ENCODE results near the gene SCAI. TPM values are rescaled to one million over a fixed set of nuclear protein-coding genes. Genes with fewer than 3 reads are reported as not detected.
"Not testable (repeated sequence)": the region's sequence is repeated elsewhere in the genome, so short reads cannot be mapped to it uniquely, and the experiment has no call there.

The SCAI gene
- total and polyA plus RNA-seq, 9 of the 15 experiments (the other 6 are each of a cell fraction or from before 2014, with no cell fraction given): 0.70 to 12.4 (median 4.2) TPM

- 0 out of 4 replicates have a peak, but pooled peaks of 1 of the 2 experiments have one; percentile 15 for TF ChIP-seq ZMIZ1 (IDR thresholded peaks at IDR 0.05; ENCODE audit: low read depth in 2 of 2, low read length in 2 of 2)
- no peak for TF ChIP-seq SOX6 (IDR thresholded peaks at IDR 0.05)
- TF ChIP-seq CCAR2 (IDR thresholded peaks at IDR 0.05; ENCODE audit: low read depth, low read length): no peak
- no peak for TF ChIP-seq MBD2 (IDR thresholded peaks at IDR 0.05; ENCODE audit: borderline replicate concordance, low read depth)
Observed at GRCh38 chr9:124968238-124968637, 175.1 kb downstream of the SCAI start (continued).

- H3K9me1 ChIP-seq (ENCODE audit: control insufficient read depth, insufficient read depth, low read length); H3K79me2 ChIP-seq (ENCODE audit: control insufficient read depth, insufficient read depth, low read length); DNase-seq (ENCODE audit: extremely low read depth in 1 of 4, low spot score in 3 of 4); H3K9ac ChIP-seq (ENCODE audit: insufficient read depth in 1 of 2, low read depth in 2 of 2, low read length in 2 of 2); H2AFZ ChIP-seq (ENCODE audit: low read depth, low read length); H3K4me2 ChIP-seq (ENCODE audit: insufficient read depth, low read length); CTCF ChIA-PET (ENCODE audit: low intra/inter-chr PET ratio); H3K9me3 ChIP-seq (replicated peaks; ENCODE audit: control insufficient read depth, insufficient read depth, low read depth, low read length); FAIRE-seq; H3K4me3 ChIP-seq; H3K27me3 ChIP-seq (ENCODE audit: control insufficient read depth in 2 of 2, insufficient read depth in 2 of 2, low read length in 2 of 2); H4K20me1 ChIP-seq (replicated peaks; ENCODE audit: control insufficient read depth, insufficient read depth, low read length); BruUV-seq (replicated peaks); in situ Hi-C loops (cut with MboI); TF ChIP-seq NR2C2 (CRISPR knock-in tag; IDR thresholded peaks at IDR 0.05): not testable (repeated sequence)
- Histone ChIP-seq H3K36me3 (ENCODE audit: control insufficient read depth, insufficient read depth, low read length) (peaks cover 11% of the 10 kb centered on the region), H3K27ac (ENCODE audit: extremely low read depth, low read depth, low read length) (peak overlapping the region; percentile 55), H3K4me1 (replicated peaks in 1 of 2; ENCODE audit: control insufficient read depth in 2 of 2, insufficient read depth in 2 of 2, low read length in 2 of 2) (peaks cover 10 to 31% of the 10 kb centered on the region in 2 experiments)
- 66% methylated on average over 3 of the region's 5 CpGs for WGBS (ENCODE audit: insufficient coverage, low coverage, missing lambda C conversion rate)
- peak; percentile 71 for ATAC-seq
- intact Hi-C loops (cut with micrococcal nuclease): loop anchor here (2.0 kb wide), 1 partner anchor 177 kb away; the partner anchor contains the start of gene SCAI
- POLR2A ChIA-PET: interaction anchor here (0.6 to 1.8 kb wide), 3 partner anchors 10 to 25 kb away, joined by 4 to 6 read pairs (median 4); partner anchors contain the start of gene GOLGA1
- peak; percentile 85 for TF ChIP-seq CEBPB (tag; IDR thresholded peaks at IDR 0.05)
- TF ChIP-seq MEIS2 (IDR thresholded peaks at IDR 0.05; ENCODE audit: partially characterized antibody): peak; percentile 44
- TF ChIP-seq ZNF584 (CRISPR knock-in tag; IDR thresholded peaks at IDR 0.05; ENCODE audit: low read depth): 0 out of 2 replicates have a peak, but pooled peaks have one; percentile 72
- TF ChIP-seq AFF1 (IDR thresholded peaks at IDR 0.05; ENCODE audit: low read depth in 1 of 2, partially characterized antibody in 2 of 2): peak in 1 of 2 experiments; percentile 21
- 0 out of 2 replicates have a peak, but pooled peaks have one; percentile 20 for TF ChIP-seq ZNF175 (CRISPR knock-in tag; IDR thresholded peaks at IDR 0.05; ENCODE audit: low read depth)
- peak; percentile 52; the same call in 1 of the 2 replicates for TF ChIP-seq NR2C2 (tag; IDR thresholded peaks at IDR 0.05)
- TF ChIP-seq NFRKB (IDR thresholded peaks at IDR 0.05; ENCODE audit: low read depth): peak; percentile 34; the same call in 1 of the 2 replicates
Observed at GRCh38 chr9:124965775-124966568, 177.4 kb downstream of the SCAI start.

Data from K562 (cell line).